Coronary artery (tissue), 2 donors: ENCODE results near the gene COPS9.
A peak's percentile ranks its signal among the peaks of the same experiment; 100 is the strongest.

Source experiments
- DNase-seq: peaks from one replicate; pipeline ENCODE4 v3.0.0-alpha.2; 2017; ENCODE audit warnings: low spot score
- H3K27ac ChIP-seq, 2 donors: fragments of 200-600 bp; sonication (generic); one replicate each; pipeline ENCODE4 v1.5.1; 2016 to 2019
- H3K4me3 ChIP-seq: fragments of 200-600 bp; sonication (generic); 2 replicates; pipeline ENCODE4 v1.5.1; 2016; ENCODE audit warnings: mild to moderate bottlenecking, moderate library complexity
- CTCF ChIP-seq: fragments of 200-600 bp; sonication (generic); IDR thresholded peaks from one replicate; pipeline ENCODE4 v1.5.1; 2019; ENCODE audit warnings: antibody characterized with exemption

The COPS9 gene

GRCh38 chr2:240134956-240135520 is 1.1 kb downstream of the COPS9 start:
- H3K27ac ChIP-seq: no peak overlapping the region
- H3K4me3 ChIP-seq: peak overlapping the region; percentile 99
- TF ChIP-seq CTCF: no peak
- DNase-seq: no peak

GRCh38 chr2:240134466-240134865 is 1.6 kb downstream of the COPS9 start:
- Histone ChIP-seq H3K27ac (no peak overlapping the region), H3K4me3 (no peak overlapping the region)
- no peak for TF ChIP-seq CTCF
- no peak for DNase-seq

GRCh38 chr2:240133401-240133800 is 2.7 kb downstream of the COPS9 start:
- no peak overlapping the region for H3K4me3 ChIP-seq
- no peak overlapping the region for H3K27ac ChIP-seq
- no peak for TF ChIP-seq CTCF
- DNase-seq: no peak

GRCh38 chr2:240132651-240132980 is 3.5 kb downstream of the COPS9 start:
- Histone ChIP-seq H3K27ac (no peak overlapping the region), H3K4me3 (no peak overlapping the region)
- DNase-seq: no peak
- TF ChIP-seq CTCF: no peak

- Histone ChIP-seq H3K27ac (no peak overlapping the region), H3K4me3 (no peak overlapping the region)
- no peak for TF ChIP-seq CTCF
- no peak for DNase-seq
Observed at GRCh38 chr2:240131941-240132650, 4.0 kb downstream of the COPS9 start.

- no peak for DNase-seq
- Histone ChIP-seq H3K27ac (no peak overlapping the region), H3K4me3 (no peak overlapping the region)
- no peak for TF ChIP-seq CTCF
Observed at GRCh38 chr2:240131296-240131695, 4.8 kb downstream of the COPS9 start.
